NCI-H2081 (cell line): ENCODE results near the gene SCLY.

Experiments
- DNase-seq, 2 experiments: peaks; one replicate each; lab custom pipeline; 2025; lab: John Stamatoyannopoulos, UW

SCLY gene

GRCh38 chr2:238127165-238128060 lies 66.6 kb downstream of the SCLY start:
- DNase-seq, result no peak

DNA sequence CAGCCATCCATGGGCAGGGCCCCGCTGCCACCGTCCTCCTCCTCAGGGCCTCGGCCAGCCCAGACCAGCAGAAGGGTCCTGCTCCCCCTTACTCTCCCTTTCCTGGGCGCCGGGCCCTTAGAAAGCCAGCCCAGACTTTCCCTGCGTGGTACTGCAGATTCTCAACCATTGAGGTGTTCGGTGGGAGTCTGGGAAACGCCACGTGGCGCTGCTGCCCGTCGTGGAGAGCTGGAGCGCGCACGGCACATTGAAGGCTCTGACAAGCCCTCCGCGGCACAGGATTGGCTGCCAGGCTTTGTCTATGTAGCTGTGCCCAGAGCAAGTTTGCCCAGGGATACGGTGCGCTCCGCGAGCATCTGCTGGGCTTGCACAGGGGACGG lies 67.2 kb downstream of the SCLY start:
- DNase-seq, result no peak

DNA sequence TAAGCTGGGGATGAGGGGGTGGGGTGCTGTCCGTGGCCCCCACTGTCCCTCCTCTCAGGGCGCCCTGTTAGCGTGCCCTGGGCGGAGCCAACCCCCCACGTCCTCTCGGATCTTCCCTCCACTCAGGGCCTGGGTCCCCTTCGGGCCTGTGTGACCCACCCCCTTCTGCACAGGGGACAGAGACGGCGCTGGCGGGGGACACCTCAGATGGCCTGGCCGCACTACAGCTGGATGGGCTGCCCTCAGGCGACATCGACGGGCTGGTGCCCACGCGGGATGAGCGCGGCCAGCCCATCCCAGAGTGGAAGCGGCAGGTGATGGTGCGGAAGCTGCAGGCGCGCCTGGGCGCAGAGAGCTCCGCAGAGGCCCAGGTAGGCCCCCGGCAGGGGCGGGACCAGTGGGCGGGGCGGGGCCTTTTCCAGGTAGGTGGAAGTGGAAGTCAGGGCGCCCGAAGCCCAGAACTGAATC lies 67.8 kb downstream of the SCLY start:
- no peak for DNase-seq

- DNase-seq, result no peak
These were observed 68.6 kb downstream of the SCLY start for GRCh38 chr2:238129166-238130010.

DNA sequence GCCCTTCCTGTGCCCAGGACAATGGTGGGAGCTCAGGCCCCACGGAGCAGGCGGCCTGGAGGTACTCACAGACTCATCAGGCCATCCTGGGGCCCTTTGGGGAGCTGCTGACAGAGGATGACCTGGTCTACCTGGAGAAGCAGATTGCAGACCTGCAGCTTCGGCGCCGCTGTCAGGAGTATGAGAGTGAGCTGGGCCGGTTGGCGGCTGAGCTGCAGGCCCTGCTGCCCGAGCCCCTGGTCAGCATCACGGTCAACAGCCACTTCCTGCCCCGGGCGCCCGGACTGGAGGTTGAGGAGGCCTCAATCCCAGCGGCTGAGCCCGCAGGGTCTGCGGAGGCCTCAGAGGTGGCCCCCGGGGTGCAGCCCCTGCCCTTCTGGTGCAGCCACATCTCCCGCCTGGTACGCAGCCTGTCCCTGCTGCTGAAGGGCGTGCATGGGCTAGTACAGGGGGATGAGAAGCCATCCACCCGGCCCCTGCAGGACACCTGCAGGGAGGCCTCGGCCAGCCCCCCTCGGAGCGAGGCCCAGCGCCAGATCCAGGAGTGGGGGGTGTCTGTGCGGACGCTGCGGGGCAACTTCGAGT lies 69.4 kb downstream of the SCLY start:
- no peak for DNase-seq

- DNase-seq, result no peak
These were observed 70.2 kb downstream of the SCLY start for GRCh38 chr2:238130696-238131628.

- DNase-seq, result no peak
These were observed 71.1 kb downstream of the SCLY start for GRCh38 chr2:238131761-238132462.

DNA sequence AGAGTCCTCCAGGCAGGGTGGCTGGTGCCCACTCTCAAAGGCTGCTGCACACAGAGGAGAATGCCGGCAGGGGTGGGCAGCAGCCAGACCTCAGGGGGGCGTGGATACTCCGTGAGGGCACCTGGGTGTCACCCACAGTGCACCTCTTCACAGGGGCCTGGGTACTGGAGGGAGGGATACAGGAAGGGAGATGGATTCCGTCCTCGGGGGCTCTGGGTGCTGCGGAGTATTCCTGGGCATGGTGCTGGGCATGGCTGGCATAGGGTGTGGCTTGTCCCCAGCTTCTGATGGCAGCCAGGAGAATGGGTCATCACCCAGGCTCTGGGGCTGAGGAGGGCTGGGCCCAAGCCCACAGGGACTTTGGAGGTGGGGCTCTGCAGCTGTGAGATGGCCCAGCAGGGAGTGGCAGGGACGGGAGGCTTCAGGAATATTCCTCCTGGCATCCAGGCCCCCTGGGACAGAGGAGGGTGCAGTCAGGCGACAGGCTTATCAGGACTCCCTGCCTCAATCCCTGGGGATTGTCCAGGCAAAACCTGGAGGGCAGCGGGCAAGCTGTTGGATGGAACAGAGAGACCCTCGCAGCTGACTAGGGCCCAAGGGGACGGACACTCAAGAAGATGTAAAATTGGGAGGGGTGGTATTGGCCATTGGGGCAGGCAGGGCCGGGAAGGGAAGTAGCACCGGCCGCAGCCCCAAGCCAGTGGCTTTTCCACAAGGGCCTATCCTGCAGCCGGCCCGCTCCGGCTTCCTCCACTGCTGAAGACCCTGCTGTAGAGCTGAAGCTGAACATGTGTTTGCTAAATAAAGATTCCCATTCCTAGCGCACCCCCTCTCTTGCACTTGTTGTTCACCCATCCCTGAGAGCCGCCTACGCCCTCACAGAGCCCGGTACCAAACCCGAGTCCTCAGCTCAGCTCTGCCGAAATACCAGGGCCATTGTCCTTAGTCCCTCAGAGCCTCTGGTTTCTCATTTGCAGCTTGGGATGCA lies 72.0 kb downstream of the SCLY start:
- no peak for DNase-seq

DNA sequence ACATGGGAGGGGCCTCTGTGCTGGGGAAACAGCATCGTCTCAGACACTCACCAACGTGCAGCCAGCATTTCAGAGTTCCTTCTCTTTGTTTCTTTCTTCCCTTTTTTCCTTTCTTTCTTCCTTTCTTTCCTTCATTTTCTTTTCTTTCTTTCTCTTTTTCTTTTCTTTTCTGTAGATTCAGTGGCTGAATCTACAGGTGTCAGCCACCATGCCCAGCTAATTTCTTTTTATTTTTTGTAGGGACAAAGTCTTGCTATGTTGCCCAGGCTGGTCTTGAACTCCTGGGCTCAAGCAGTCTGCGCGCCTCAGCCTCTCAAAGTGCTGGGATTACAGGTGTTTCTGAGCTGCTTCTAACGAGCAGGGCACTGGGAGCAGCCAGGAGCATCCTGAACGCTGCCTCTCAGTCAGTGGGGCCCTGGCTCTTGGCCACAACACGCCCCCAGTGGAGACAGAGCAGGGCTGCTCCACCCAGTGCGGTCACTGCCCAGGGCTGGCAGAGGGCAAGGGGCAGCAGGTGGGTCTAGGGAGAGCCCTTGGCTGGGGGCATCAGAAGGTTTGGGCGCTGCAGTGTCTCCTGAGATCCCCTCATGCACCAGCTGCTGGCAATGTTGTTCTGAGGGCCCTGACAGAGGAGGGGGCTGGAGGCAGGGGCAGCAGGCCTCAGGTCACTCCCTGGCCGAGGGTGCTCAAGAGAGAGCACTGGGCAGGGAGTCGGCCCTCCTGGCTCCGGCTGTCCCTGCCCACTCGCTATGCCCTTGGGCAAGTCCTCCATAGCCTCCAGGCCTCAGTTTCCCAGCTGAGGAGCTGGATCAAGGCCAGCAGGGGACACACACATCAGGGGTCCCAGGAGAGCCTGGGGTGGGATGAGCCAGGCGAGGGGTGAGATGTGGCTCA lies 72.9 kb downstream of the SCLY start:
- DNase-seq, result no peak

- DNase-seq, result no peak
These were observed 73.6 kb downstream of the SCLY start for GRCh38 chr2:238134393-238134785.

- no peak for DNase-seq
These were observed 74.9 kb downstream of the SCLY start for GRCh38 chr2:238135601-238136150.

DNA sequence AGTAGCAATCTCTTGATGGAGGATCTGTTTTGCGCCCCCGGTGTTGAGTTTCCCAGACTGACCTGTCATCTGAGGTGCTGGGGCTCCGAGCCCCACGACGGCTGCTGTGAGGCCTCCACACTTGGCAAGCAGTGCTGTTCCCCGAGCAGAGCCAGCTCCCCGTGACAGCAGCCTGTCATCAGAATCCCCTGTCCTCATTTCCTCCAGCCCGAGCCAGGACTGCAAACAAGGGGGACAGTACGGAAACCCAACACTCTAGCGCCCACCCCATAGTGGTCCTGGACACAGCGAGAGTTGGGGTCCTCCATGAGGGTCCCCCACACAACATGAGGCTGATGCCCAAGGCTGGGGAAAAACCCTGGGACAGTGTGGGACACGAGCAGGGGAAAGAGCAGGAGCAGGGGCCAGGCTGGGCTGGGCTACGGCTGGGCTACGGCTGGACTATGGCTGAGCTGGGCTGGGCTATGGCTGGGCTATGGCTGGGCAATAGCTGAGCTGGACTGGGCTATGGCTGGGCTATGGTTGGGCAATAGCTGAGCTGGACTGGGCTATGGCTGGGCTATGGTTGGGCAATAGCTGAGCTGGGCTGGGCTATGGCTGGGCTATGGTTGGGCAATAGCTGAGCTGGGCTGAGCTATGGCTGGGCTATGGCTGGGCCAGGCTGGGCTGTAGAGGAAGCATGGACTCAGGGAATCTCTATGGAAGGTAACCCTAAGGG lies 76.2 kb downstream of the SCLY start:
- DNase-seq, result no peak

GRCh38 chr2:238137885-238138284 lies 77.1 kb downstream of the SCLY start:
- no peak for DNase-seq

GRCh38 chr2:238138331-238139195 lies 77.8 kb downstream of the SCLY start, which contains the start of gene KLHL30:
TSS of gene KLHL30 (plus strand) at chr2:238138668. CDS start at chr2:238140755, 2,087 bp downstream.
- no peak for DNase-seq

DNA sequence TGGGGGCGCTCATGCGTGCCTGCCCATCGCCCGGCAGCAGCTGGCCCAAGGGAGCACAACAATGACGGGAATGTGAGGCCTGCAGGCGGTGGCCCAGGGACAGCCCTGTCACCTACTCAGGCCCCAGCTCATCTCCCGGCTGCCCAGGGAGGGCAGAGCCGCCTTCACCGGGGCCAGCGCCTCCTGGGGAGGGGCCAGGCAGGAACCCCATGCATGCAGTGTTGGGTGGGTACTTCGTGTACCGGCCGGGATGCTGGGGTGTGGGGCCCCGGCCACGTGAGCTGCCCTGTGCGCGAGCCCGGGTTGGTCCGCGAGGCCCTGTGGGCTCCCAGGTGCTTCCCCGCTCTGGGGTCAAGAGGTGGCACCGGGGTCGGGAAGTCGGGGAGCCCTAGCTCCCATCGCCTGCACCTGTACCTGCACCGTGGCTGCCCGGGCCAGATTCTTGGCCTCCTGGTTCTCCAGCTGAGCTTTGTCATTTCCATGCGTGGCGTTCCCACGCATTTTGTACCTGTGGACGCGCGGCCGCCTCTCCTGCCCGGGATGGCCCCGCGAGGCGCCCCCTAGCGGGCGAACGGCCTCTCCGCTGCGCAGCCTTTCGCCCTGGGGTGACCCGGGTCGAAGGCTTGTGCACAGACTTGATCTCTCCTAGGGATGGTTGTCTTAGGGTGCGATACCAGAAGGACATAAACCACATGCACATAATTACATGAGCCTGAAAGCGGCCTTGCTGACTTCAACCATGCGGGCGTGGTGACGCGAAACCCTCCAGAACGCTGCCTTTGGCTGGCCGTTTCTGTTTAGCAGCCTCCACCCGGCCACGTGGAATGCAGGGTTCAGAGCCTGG lies 78.6 kb downstream of the SCLY start:
- no peak for DNase-seq

DNA sequence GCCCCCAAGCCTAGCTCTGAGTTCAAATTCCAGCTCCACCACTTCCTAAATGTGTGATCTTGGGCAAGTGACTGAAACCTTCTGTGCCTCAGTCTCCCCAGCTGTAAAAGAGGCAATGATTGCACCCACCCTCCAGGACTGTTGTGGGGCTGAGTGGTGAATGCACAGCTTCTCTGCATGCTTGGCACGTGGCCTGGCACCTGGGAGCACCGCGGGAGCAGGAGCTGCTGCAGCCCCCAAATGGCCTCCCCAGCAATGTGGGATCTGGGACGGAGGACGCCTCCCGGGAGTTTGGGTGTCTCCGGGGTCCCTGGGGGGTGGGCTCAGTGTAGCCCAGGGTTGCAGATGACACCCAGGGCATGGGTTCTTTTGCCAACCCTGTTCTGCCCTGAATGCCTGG lies 79.2 kb downstream of the SCLY start:
- no peak for DNase-seq
